ENCODE measurements around the gene RCC1.
"Not testable (repeated sequence)": the region's sequence is repeated elsewhere in the genome, so short reads cannot be mapped to it uniquely, and the experiment has no call there.

- TF ChIP-seq, protein P1, sequence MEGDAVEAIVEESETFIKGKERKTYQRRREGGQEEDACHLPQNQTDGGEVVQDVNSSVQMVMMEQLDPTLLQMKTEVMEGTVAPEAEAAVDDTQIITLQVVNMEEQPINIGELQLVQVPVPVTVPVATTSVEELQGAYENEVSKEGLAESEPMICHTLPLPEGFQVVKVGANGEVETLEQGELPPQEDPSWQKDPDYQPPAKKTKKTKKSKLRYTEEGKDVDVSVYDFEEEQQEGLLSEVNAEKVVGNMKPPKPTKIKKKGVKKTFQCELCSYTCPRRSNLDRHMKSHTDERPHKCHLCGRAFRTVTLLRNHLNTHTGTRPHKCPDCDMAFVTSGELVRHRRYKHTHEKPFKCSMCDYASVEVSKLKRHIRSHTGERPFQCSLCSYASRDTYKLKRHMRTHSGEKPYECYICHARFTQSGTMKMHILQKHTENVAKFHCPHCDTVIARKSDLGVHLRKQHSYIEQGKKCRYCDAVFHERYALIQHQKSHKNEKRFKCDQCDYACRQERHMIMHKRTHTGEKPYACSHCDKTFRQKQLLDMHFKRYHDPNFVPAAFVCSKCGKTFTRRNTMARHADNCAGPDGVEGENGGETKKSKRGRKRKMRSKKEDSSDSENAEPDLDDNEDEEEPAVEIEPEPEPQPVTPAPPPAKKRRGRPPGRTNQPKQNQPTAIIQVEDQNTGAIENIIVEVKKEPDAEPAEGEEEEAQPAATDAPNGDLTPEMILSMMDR (conservative IDR thresholded peaks at IDR 0.05 in 1 of 2, IDR thresholded peaks at IDR 0.05 in 1 of 2; ENCODE audit: low read depth in 1 of 2, low read length in 2 of 2), result not testable (repeated sequence)
- TF ChIP-seq EZH2 (IDR thresholded peaks at IDR 0.05; ENCODE audit: low read length, missing control alignments), result not testable (repeated sequence)
Measured at GRCh38 chr1:28479497-28479896, 26.3 kb upstream of the RCC1 start.

Data from fibroblast of lung (primary cell).